WERI-Rb-1 (cell line): ENCODE measurements around the gene JOSD1.

Source experiments
- DNase-seq: peaks from one replicate; pipeline ENCODE4 v3.0.0-alpha.2; 2020
- H3K27ac ChIP-seq: fragments of 250-450 bp; sonication (Bioruptor Pico); 2 replicates; pipeline ENCODE4 v1.5.1; 2020; ENCODE audit warnings: mild to moderate bottlenecking, moderate library complexity
- H3K27me3 ChIP-seq: fragments of 250-450 bp; sonication (Bioruptor Pico); 2 replicates; pipeline ENCODE4 v1.5.1; 2021; ENCODE audit warnings: mild to moderate bottlenecking, low read depth, moderate library complexity; ENCODE audit not compliant: insufficient read depth, severe bottlenecking
- H3K36me3 ChIP-seq: fragments of 250-450 bp; sonication (Bioruptor Pico); 2 replicates; pipeline ENCODE4 v1.5.1; 2020; ENCODE audit warnings: mild to moderate bottlenecking, moderate library complexity
- H3K4me3 ChIP-seq: 2 replicates; pipeline ENCODE4 v1.5.1; 2011; ENCODE audit warnings: low read depth, mild to moderate bottlenecking, control low read depth, low read length
- H3K9me3 ChIP-seq: fragments of 250-450 bp; sonication (Bioruptor Pico); 2 replicates; pipeline ENCODE4 v1.5.1; 2021; ENCODE audit warnings: mild to moderate bottlenecking, moderate library complexity; ENCODE audit not compliant: severe bottlenecking
- CTCF ChIP-seq: IDR thresholded peaks from 2 replicates; pipeline ENCODE4 v1.5.1; 2011; ENCODE audit warnings: low read depth, mild to moderate bottlenecking, control low read depth, inconsistent platforms, low read length

JOSD1 gene

DNA sequence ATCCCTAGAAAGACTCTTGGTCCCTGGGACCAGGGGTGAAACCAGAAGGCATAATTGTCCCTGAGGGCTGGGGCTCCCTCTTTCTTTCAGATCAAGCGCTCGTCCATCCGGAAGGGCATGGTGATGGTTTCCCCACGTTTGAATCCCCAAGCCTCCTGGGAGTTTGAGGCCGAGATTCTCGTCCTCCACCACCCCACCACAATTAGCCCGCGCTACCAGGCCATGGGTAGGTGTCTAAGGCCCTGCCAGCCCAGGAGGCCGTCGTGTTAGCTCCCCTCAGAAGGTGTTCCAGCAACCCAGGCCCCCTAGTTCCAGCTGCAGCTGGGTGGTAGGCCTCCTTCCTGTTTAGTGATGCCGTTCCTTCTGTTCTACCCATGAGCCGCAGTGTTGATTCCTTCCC, 26.4 kb upstream of the JOSD1 start:
- Histone ChIP-seq H3K27me3 (no peaks in the 10 kb centered on the region), H3K4me3 (no peak overlapping the region), H3K36me3 (peaks cover 100% of the 10 kb centered on the region), H3K27ac (no peak overlapping the region), H3K9me3 (no peaks in the 10 kb centered on the region)
- no peak for DNase-seq
- TF ChIP-seq CTCF = no peak

- Histone ChIP-seq H3K27me3 (no peaks in the 10 kb centered on the region), H3K9me3 (no peaks in the 10 kb centered on the region), H3K27ac (no peak overlapping the region), H3K36me3 (peaks cover 100% of the 10 kb centered on the region), H3K4me3 (no peak overlapping the region)
- no peak for DNase-seq
- TF ChIP-seq CTCF = no peak
Measured at GRCh38 chr22:38725900-38726655, 25.3 kb upstream of the JOSD1 start.

GRCh38 chr22:38724926-38725571, 24.3 kb upstream of the JOSD1 start:
- no peak overlapping the region for H3K4me3 ChIP-seq
- no peaks in the 10 kb centered on the region for H3K27me3 ChIP-seq
- H3K9me3 ChIP-seq = no peaks in the 10 kb centered on the region
- TF ChIP-seq CTCF = peak; percentile 58
- no peak overlapping the region for H3K27ac ChIP-seq
- DNase-seq = no peak
- H3K36me3 ChIP-seq = peaks cover 98% of the 10 kb centered on the region

DNA sequence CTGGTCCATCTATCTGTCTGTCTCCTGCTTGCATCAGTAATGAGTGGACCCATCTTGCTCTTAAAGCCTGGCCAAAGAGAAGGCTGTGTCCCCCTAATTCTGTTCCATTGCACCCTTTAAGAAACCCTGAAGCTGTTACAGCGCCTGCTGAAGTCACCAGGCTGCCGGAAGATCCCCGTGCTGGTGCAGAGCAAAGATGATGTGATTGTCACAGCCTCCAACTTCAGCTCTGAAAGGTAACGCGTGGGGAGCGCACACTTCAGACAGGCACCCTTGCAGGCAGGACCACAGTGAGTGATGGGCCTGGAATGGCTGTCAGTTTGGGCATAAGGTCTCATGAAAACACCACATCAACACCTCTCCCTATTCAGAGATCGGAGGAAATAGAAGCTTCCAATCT, 23.4 kb upstream of the JOSD1 start:
- no peak for TF ChIP-seq CTCF
- Histone ChIP-seq H3K36me3 (peaks cover 91% of the 10 kb centered on the region), H3K27me3 (no peaks in the 10 kb centered on the region), H3K9me3 (no peaks in the 10 kb centered on the region), H3K27ac (no peak overlapping the region), H3K4me3 (no peak overlapping the region)
- no peak for DNase-seq

DNA sequence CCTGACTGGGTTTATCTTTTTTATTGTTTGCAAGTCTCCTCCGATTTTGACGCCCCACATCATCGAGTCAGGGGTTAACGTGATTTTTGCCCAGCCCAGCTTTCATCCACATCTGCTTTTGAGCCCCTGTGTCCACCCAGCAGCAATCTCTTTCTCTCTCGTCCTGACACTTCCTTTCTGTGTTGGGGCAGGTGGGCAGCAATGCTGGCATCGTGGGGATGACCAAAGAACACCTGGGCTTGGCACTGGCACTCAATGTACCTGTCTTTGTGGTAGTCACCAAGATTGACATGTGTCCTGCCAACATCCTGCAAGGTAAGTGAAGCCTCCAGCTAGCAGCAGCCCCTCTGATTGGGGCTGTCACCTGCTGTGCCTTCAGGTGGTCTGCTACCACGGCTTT, 20.8 kb upstream of the JOSD1 start:
- TF ChIP-seq CTCF = no peak
- Histone ChIP-seq H3K27me3 (no peaks in the 10 kb centered on the region), H3K36me3 (peaks cover 91% of the 10 kb centered on the region), H3K9me3 (no peaks in the 10 kb centered on the region), H3K4me3 (no peak overlapping the region), H3K27ac (no peak overlapping the region)
- DNase-seq = no peak

GRCh38 chr22:38720350-38720749, 19.6 kb upstream of the JOSD1 start:
- Histone ChIP-seq H3K27me3 (no peaks in the 10 kb centered on the region), H3K27ac (no peak overlapping the region), H3K36me3 (peaks cover 91% of the 10 kb centered on the region), H3K9me3 (no peaks in the 10 kb centered on the region), H3K4me3 (no peak overlapping the region)
- no peak for TF ChIP-seq CTCF
- no peak for DNase-seq
